Natural killer cell (primary cell): Measurements from ENCODE around the gene CCNL2. TPM values are rescaled to one million over a fixed set of nuclear protein-coding genes. Genes with fewer than 3 reads are reported as not detected.

ENCODE experiments used
- ATAC-seq, 3 donors: fragments of 150-1000 bp in 2 of 3; fragments of 200-7000 bp in 1 of 3; cut with Tn5 transposase; 1 replicate in 1 of 3; 2 replicates in 2 of 3; pipeline ENCODE4 v1.10.0; 2021; ENCODE audit warnings: mild to moderate bottlenecking in 2 of 3, moderate library complexity in 2 of 3
- DNase-seq, 2 donors: peaks; one replicate each; pipeline versions ENCODE4 v3.0.0 to v3.0.0-alpha.2; 2013 to 2021; ENCODE audit warnings: mixed read lengths in 1 of 2
- H3K27ac ChIP-seq: one replicate; pipeline ENCODE4 v1.5.1; 2013; ENCODE audit warnings: mild to moderate bottlenecking, low read length
- H3K27me3 ChIP-seq: one replicate; pipeline ENCODE4 v1.6.1; 2013; ENCODE audit warnings: low read length; ENCODE audit not compliant: control insufficient read depth, insufficient read depth
- H3K36me3 ChIP-seq: one replicate; pipeline ENCODE4 v1.6.1; 2013; ENCODE audit warnings: low read length; ENCODE audit not compliant: control insufficient read depth, insufficient read depth
- H3K4me1 ChIP-seq: one replicate; pipeline ENCODE4 v1.6.1; 2013; ENCODE audit warnings: low read length; ENCODE audit not compliant: control insufficient read depth, insufficient read depth
- H3K4me3 ChIP-seq: one replicate; pipeline ENCODE4 v1.5.1; 2013; ENCODE audit warnings: low read length
- H3K9me3 ChIP-seq: one replicate; pipeline ENCODE4 v1.6.1; 2013; ENCODE audit warnings: low read length; ENCODE audit not compliant: control insufficient read depth, insufficient read depth
- H3K27ac Mint-ChIP-seq, 2 donors: one replicate each; pipeline ENCODE4 v1.8.0; 2022; ENCODE audit warnings: mild to moderate bottlenecking in 2 of 2, mixed read lengths in 2 of 2, moderate library complexity in 1 of 2
- H3K27me3 Mint-ChIP-seq, 2 donors: one replicate each; pipeline ENCODE4 v1.8.0; 2022; ENCODE audit warnings: low read depth in 2 of 2, mixed read lengths in 2 of 2
- H3K36me3 Mint-ChIP-seq: one replicate; pipeline ENCODE4 v1.8.0; 2022; ENCODE audit warnings: mixed read lengths
- H3K4me1 Mint-ChIP-seq, 2 donors: one replicate each; pipeline ENCODE4 v1.8.0; 2022; ENCODE audit warnings: mixed read lengths in 2 of 2
- H3K4me3 Mint-ChIP-seq: one replicate; pipeline ENCODE4 v1.8.0; 2022; ENCODE audit warnings: mild to moderate bottlenecking, moderate library complexity, mixed read lengths
- H3K9me3 Mint-ChIP-seq, 2 donors: one replicate each; pipeline ENCODE4 v1.8.0; 2022; ENCODE audit warnings: mixed read lengths in 2 of 2
- CTCF ChIP-seq: fragments of 200-600 bp; IDR thresholded peaks from one replicate; pipeline ENCODE4 v1.8.0; 2022; ENCODE audit warnings: antibody characterized with exemption
- WGBS: methylation state at CpG from one replicate; pipeline ENCODE4 v1.1.7; 2013; ENCODE audit warnings: missing lambda C conversion rate; ENCODE audit not compliant: insufficient coverage; 5-methylcytosine and 5-hydroxymethylcytosine counted together
- intact Hi-C: fragments of 100-400 bp; cut with micrococcal nuclease; formaldehyde crosslinking; loops from one replicate; pipeline ENCODE4 v1.14.2; 2022
- total RNA-seq, 4 donors: library from RNA; stranded (reverse); fragments of 120-200 nt in 1 of 4; gene quantifications; one replicate each; pipeline versions ENCODE4 v1.2.3 to v1.2.4, GENCODE V29; 2013 to 2022

CCNL2 gene
- total RNA-seq, 3 donors from 2014 or later (not counting 1 experiment from before 2014, with no cell fraction given) = 253 to 281 (median 274) TPM

GRCh38 chr1:1421907-1422464 is 22.9 kb upstream of the CCNL2 start:
- Mint-ChIP-seq H3K4me1 (no peaks in the 10 kb centered on the region), H3K27me3 (peaks cover 14 to 30% of the 10 kb centered on the region in 2 donors), H3K9me3 (no peaks in the 10 kb centered on the region), H3K27ac (no peak overlapping the region), H3K36me3 (no peaks in the 10 kb centered on the region), H3K4me3 (no peak overlapping the region)
- DNase-seq (no peak), ATAC-seq (no peak)
- Histone ChIP-seq H3K4me3 (no peak overlapping the region), H3K36me3 (no peaks in the 10 kb centered on the region), H3K9me3 (no peaks in the 10 kb centered on the region), H3K27ac (no peak overlapping the region), H3K4me1 (no peaks in the 10 kb centered on the region), H3K27me3 (no peaks in the 10 kb centered on the region)
- WGBS = 83% methylated on average over 7 of the region's 7 CpGs
- TF ChIP-seq CTCF = no peak
- intact Hi-C loops = no loop called here

- ATAC-seq = no peak
- DNase-seq = no peak
- intact Hi-C loops = no loop called here
- Histone ChIP-seq H3K4me3 (no peak within 1 kb of the TSS), H3K27me3 (no peaks in the 10 kb centered on the region), H3K27ac (no peak within 1 kb of the TSS), H3K36me3 (no peaks in the 10 kb centered on the region), H3K4me1 (no peaks in the 10 kb centered on the region), H3K9me3 (no peaks in the 10 kb centered on the region)
- WGBS = 87% methylated on average over 18 of the region's 18 CpGs
- Mint-ChIP-seq H3K36me3 (no peaks in the 10 kb centered on the region), H3K27me3 (peaks cover 14 to 29% of the 10 kb centered on the region in 2 donors), H3K4me3 (no peak within 1 kb of the TSS), H3K27ac (no peak within 1 kb of the TSS), H3K4me1 (no peaks in the 10 kb centered on the region), H3K9me3 (no peaks in the 10 kb centered on the region)
- no peak for TF ChIP-seq CTCF
These were observed 22.2 kb upstream of the CCNL2 start, which contains the start of gene ANKRD65 for GRCh38 chr1:1421147-1421906. ANKRD65 (minus strand) TSS chr1:1421276; CDS start chr1:1421005, 271 bp downstream.

GRCh38 chr1:1420654-1421141 is 21.6 kb upstream of the CCNL2 start:
- H3K27me3 ChIP-seq = no peaks in the 10 kb centered on the region
- no peak overlapping the region for H3K4me3 Mint-ChIP-seq
- H3K9me3 Mint-ChIP-seq = no peaks in the 10 kb centered on the region
- WGBS = 81% methylated on average over 10 of the region's 12 CpGs
- H3K4me1 Mint-ChIP-seq = no peaks in the 10 kb centered on the region
- H3K4me3 ChIP-seq = no peak overlapping the region
- intact Hi-C loops = no loop called here
- ATAC-seq = no peak
- H3K36me3 Mint-ChIP-seq = no peaks in the 10 kb centered on the region
- no peak overlapping the region for H3K27ac Mint-ChIP-seq
- H3K4me1 ChIP-seq = no peaks in the 10 kb centered on the region
- H3K27ac ChIP-seq = no peak overlapping the region
- H3K9me3 ChIP-seq = no peaks in the 10 kb centered on the region
- DNase-seq = no peak
- peaks cover 14 to 26% of the 10 kb centered on the region in 2 donors for H3K27me3 Mint-ChIP-seq
- TF ChIP-seq CTCF = no peak
- no peaks in the 10 kb centered on the region for H3K36me3 ChIP-seq
